ENCODE measurements around the gene LPCAT1. TPM values are rescaled to one million over a fixed set of nuclear protein-coding genes. Genes with fewer than 3 reads are reported as not detected.

Gene LPCAT1
- total RNA-seq, 4 donors from 2014 or later, result 18.9 to 47.5 (median 29.2) TPM

DNA sequence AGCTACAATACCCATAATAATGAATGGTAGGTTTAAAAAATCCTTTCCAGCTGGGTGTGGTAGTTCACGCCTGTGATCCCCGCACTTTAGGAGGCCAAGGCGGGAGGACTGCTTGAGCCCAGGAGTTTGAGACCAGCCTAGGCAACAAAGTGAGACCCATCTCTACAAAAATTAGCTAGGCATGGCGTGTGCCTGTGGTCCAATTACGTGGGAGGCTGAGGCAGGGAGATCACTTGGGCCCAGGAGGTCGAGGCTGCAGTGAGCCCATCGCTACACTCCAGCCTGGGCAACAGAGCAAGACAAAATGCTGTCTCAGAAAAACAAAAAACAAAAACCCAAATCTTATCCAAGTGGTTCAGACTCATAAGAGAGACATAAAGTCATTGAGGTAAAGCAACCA is 44.7 kb downstream of the LPCAT1 start:
- TF ChIP-seq, protein P1, sequence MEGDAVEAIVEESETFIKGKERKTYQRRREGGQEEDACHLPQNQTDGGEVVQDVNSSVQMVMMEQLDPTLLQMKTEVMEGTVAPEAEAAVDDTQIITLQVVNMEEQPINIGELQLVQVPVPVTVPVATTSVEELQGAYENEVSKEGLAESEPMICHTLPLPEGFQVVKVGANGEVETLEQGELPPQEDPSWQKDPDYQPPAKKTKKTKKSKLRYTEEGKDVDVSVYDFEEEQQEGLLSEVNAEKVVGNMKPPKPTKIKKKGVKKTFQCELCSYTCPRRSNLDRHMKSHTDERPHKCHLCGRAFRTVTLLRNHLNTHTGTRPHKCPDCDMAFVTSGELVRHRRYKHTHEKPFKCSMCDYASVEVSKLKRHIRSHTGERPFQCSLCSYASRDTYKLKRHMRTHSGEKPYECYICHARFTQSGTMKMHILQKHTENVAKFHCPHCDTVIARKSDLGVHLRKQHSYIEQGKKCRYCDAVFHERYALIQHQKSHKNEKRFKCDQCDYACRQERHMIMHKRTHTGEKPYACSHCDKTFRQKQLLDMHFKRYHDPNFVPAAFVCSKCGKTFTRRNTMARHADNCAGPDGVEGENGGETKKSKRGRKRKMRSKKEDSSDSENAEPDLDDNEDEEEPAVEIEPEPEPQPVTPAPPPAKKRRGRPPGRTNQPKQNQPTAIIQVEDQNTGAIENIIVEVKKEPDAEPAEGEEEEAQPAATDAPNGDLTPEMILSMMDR (IDR thresholded peaks at IDR 0.05; ENCODE audit: low read depth), result no peak

DNA sequence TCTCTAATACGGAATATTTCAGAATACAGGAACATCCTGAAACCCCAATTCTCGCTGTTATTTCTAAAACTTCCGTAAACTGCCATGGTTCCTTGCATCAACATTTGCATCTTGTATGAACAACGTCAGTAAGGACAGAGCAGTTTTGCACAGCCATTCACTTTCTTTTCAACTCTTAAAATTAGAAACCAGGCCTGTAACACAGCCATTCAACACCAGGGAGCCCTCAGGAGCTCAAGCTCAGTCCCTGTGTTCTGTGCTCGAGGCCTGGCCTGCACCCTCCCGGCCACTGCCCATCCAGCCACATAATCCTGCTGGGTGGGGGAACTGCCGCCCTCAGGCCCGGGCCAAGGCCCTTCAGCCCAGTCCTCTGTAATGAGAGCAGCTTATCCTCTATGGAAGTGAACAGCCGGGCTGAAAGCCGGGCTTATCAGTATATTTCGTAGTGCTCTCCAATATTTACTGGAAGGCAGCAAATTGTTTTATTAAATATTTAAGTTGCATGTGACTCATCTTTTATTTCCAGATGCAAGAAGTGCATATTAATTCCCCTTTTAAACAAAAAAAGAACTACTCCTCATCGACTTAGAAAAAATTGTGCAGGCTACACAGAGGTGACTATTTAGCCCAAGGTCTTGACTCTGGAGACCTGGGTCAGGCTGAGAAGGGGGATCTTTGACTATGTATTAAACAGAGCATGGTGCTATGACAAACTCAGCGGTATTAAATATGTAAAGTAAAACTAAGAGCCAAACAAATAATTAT is 45.3 kb downstream of the LPCAT1 start:
- TF ChIP-seq, protein P1 (IDR thresholded peaks at IDR 0.05; ENCODE audit: low read depth), result no peak

- TF ChIP-seq, protein P1 (IDR thresholded peaks at IDR 0.05; ENCODE audit: low read depth), result no peak
These were observed 46.4 kb downstream of the LPCAT1 start for GRCh38 chr5:1477341-1477740.

DNA sequence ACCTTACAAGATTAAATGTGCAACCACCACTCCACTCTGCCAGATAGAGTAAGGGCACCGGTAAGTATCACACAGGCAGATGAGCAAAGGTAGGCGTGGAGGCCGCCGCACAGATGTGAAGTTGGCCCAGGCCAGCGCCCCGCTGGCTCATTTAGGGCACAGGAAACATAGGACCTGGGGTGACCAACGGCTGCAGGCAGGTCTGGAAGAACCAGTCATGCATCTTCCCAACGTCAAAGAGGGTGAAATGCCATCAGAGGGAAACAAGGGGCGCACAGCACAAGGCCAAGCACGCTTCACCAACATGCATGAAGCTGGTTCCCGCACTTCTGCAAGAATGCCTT is 46.8 kb downstream of the LPCAT1 start:
- TF ChIP-seq, protein P1 (IDR thresholded peaks at IDR 0.05; ENCODE audit: low read depth), result no peak

DNA sequence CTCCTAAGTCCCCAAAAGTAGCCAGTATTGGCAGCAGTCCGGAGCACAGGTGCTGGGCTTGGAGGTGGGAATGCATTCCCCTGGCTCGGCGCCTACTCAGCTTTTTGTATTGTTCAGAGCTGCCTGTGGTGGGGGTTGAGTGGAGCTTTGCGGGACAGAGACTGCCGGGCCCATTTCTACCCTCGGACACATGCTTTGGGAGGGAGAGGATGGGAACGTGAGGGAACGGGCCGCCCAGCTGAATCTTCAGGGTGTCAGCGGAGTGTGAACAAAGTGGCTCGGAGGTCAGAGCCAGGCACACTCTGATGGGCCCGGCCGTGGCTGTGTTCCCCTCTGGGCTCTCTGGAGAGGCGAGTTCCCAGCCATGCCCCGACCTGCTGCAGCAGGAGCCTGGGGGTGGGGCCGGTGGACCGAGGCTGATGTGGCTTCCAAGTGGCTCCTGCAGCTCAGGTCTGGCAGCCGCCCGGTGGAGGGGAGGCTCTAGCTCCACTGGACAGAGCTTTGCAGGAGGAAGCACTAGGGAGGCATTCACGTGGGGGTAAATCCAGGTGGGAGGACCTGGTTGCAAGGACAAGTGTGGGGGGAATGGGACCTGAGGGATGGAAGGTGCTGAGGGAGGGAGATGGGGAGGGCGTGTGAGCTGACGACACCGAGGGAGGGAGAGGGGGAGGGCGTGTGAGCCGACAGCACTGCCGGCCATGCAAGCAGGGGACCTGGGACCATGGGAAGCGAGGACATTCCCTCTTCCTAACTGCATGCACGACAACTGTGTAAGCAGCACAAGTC is 47.4 kb downstream of the LPCAT1 start:
- TF ChIP-seq, protein P1 (IDR thresholded peaks at IDR 0.05; ENCODE audit: low read depth), result no peak

DNA sequence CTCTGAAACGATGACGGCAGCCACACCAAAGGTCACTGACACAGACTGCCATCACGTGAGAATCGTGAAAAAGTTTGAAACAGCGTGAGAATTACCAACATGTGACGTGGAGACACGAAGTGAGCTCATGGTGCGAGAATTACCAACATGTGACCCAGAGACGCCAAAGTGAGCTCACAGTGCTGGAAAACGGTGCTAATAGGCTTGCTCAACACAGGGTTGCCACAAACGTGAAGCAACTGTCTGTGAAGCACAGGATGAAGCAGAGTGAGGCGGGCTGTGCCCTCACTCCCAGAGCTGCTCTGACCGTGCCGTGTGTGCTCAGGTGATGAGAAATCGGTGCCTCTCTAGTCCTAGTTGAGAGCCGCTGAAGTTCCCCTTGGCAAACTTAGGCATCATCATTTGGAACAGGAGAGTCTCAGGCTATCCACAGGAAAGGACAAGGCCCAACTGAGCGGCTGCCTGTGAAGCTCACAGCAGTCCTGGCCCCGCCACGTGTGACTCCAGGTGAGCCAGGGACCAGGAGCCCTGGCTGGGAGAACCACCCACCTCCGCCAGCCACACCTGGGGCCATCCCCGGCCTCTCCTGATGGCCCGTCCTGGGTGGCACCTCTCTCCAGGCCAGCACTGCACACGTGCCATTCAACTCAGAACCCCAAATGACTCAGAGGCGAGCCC is 48.8 kb downstream of the LPCAT1 start:
- TF ChIP-seq, protein P1 (IDR thresholded peaks at IDR 0.05; ENCODE audit: low read depth), result no peak
